Germinal center (tissue), 1 donor: ENCODE measurements around the gene SMIM21.

Experiments used
- DNase-seq: peaks from one replicate; pipeline ENCODE4 v3.0.0; 2012; ENCODE audit warnings: mixed read lengths, low spot score

Gene SMIM21

DNA sequence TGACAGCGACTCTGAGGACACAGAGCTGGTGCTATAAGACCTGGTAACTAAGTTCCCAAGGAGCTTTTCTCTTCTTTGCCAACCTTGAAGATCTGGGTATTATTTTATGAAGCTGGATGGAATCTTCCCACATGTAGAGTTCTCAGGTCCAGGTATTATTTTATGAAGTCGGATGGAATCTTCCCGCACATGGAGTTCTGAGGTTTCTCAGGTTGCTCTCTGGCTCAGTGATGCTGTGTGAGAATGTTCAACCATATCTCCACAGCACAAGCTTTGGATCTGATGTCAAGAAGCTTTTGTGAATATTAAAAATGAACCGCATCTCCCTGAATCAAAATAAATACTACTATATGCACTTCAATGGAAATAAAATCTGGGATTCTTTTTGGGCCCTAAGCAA lies at the start of gene SMIM21:
SMIM21 (minus strand) TSS at position 101 of the 400 bp plus-strand sequence. CDS start 140 bp downstream, outside the sequence.
- DNase-seq = no peak

- no peak for DNase-seq
These were observed 47.7 kb upstream of the SMIM21 start for GRCh38 chr18:75475228-75475627.

DNA sequence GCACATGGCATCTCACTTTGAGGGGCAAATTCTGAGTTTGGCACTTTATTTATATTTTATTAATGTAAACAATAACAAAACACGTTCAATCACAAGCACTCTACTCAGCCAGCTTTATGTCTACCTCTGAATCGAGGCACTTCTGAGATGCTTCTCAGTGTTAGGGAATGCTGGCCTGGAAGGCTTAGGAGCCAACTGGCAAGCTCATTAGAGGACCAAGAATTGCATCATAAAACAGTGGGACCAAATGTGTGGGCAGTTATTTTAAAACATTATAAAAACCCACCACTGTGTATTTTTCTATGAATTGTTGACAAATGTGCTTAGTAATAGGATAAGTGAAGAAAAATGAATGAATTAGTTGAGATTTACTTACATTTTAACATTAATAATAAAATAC lies 46.8 kb upstream of the SMIM21 start:
- no peak for DNase-seq

DNA sequence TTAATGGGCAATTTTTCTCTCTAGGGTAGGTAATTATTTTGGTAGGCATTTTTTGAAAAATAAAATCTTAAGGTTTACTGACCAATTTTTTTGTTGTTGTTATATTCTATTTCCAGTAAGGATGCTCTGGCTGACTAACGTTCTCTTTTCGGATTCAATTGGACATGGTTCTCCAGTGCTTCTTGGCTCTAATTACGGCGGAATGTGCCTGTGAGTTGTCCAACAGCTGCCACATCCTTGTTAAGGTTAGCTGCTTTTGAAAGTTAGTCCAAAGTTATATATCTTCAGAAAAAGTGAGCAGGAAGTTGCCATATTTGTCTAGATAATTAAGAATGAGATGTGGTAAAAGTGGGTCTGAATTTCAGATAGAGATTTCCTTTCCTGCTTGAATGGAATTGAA lies 45.8 kb upstream of the SMIM21 start:
- no peak for DNase-seq

GRCh38 chr18:75472906-75473305 lies 45.4 kb upstream of the SMIM21 start:
- DNase-seq = no peak

DNA sequence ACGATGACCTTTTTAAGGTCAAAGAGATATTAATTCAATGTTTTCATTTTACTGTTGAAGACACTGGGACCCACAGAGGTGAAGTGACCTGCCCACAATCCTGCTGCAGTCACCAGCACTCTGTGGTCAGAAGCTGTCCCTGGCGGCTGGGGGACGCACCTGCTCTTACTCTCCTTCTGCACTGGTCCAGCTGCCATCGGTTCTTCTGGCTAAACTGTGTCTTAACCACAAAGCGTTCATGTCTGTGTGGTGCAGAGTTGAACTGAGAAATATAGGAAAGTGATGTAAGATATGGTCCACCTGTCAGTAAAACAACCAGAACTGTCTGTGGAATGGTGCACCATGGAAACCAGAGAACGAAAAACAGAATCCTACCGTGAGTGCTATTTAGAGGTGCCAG lies 44.9 kb upstream of the SMIM21 start:
- DNase-seq = no peak

GRCh38 chr18:75471850-75472249 lies 44.3 kb upstream of the SMIM21 start:
- no peak for DNase-seq

DNA sequence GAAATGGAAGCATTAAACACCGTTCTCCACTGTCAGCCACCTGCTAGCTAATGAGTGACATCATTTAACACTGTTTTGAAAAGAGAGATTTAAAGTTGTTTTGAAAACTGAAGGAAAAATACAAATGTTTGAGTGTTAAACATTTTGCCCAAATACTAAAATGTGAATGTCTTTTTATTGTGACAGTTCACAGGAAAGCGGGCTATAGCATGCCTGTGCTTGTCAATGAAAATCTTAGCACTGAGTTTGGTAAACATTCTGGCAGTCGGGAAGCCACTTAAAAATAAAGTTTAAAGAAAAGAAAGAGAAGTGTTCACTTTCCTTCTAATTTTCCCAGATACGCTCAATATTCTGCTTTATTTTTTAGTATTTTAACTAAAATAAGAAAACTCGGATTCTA lies 40.3 kb upstream of the SMIM21 start:
- no peak for DNase-seq

DNA sequence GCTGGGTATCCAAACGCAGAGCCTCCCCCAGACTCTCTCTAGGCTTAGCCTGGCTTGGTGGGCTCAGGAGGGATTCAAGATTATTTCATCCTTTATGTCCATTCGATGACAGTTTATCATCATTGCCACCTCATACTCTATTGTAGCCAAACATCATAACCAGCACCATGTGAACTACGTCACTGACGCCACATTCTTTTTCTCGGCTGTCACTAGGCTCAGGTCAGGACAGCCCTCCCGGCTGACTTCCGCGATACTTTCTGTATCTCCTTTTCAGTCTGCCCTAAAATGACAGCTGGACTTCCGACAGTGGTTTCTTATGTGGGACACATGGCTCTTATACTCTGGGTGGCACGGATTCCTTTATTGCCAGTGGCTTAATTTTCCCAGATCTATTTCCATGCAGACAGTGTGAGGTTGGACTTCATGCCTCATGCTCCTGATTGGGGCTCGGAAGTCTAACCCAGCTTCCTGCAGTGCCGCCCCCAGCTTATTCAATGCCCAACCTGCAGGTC lies 39.8 kb upstream of the SMIM21 start:
- no peak for DNase-seq

DNA sequence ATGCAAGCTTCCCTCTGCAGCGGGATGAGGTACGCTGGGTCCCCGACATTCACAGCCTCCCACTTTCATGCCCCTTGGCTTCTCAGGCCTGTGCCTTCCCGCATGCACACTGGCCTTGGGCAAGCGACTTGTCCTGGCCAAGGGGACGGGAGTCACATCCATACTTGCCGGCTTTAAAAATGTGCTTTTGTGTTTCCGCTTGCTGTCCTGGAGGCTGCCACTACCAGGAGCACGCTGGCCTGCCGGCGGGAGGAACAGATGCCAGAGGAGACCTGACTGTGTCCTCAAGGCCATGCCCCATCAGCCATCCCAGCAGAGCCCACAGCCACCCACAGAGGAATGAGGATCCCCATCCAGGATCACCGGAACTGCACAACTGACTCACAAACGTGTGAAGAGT lies 36.9 kb upstream of the SMIM21 start:
- no peak for DNase-seq

- no peak for DNase-seq
These were observed 34.8 kb upstream of the SMIM21 start for GRCh38 chr18:75462178-75462832.

DNA sequence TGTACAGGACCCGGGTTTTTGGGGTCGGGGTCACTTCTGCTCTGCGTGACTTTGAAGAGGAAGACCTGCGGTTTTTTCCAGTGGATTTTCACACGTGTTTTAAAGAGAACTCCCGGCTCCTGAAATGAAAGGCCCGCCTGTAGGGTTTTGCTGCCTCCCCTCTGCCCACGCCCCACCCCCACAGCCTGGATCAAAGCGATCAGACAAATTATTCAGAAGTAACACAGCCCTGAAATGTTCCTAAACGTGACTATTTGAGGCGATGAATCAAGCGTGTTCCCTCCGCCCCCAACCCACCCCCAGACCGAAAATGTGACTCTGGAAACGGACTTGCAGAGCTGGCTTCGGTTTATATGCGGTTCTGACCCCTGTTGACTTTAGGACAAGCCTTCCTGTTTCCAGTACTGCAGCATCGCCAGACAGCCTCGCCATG lies 28.7 kb upstream of the SMIM21 start:
- no peak for DNase-seq

- DNase-seq = no peak
These were observed 28.0 kb upstream of the SMIM21 start for GRCh38 chr18:75455249-75456198.

GRCh38 chr18:75454022-75454795 lies 26.7 kb upstream of the SMIM21 start:
- DNase-seq = no peak

GRCh38 chr18:75450906-75451305 lies 23.4 kb upstream of the SMIM21 start:
- no peak for DNase-seq

- no peak for DNase-seq
These were observed 14.4 kb upstream of the SMIM21 start for GRCh38 chr18:75441896-75442295.

DNA sequence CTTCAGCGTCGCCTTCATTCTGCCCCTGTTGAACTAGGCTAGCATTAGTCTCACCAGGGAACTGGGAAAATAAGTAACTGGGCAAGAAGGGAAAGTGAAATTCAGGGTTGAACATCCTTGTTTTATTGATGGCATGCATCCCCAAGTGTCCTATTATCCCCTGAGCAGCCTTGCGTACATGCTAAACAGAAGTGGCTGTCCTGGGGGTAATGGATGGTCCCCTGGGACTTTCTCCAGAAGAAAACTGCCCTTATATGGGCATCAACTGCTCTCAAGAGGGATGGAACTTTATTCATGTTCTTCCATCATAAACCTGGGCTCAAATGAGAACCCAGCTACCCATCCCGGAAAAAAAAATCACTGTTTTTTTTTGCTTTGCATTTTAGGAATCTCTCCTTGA lies 11.8 kb upstream of the SMIM21 start:
- no peak for DNase-seq

GRCh38 chr18:75438891-75439290 lies 11.4 kb upstream of the SMIM21 start:
- no peak for DNase-seq

DNA sequence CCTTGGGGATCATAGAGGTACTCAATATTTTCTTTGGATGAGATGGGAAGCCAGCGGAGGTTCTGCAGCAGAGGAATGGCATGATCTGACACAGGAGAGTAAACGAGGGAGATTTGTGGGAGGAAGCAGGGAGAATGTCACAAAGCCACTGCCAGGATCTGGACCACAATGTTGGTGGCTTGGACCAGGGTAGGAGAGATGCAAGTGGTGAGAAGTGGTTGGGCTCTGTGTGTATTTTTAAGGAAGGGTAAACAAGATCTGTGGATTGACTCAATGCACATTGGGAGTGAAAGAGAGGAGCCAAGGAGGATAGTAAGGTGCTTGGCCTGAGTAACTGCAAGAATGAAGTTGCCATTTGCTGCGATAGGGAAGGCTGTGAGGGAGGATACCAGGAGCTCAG lies 10.5 kb upstream of the SMIM21 start:
- no peak for DNase-seq

DNA sequence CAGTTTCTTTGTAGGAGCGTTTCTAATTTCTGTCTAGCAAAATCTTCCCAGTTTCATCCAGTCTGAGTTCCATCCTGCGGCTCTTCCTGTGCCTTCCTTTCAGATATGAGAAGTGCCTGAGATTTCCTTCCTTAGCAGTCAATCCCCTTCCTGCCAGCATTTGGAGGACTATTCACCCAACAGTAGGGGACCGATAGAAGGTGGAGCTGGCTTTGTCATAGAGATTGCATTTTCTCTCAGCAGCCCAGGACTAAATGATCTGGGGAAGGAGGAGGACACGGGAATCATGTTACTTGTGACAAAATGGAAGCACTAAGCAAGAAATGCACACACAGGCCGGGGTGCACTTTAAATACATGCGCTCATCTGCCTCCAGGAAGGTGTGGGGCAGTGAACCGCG lies 5.6 kb upstream of the SMIM21 start:
- DNase-seq = no peak

DNA sequence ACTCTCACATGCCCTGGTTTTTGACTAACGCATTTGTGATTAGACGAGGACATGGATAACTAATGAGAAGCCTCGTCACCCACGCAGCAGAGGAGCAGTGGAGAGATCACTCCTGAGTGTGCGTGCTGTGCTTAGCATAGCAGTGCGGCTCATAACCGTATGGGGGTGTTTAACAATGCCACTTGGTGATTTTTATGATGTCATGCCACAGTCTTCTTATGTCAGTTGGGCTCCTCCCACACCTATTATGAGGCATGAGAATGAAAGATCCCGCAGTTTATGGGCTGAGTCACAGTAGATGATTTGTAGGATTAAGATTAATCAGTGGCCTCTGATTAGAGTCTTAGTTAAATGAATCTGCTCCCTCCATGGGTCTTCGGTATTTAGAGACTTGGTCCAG lies 2.5 kb upstream of the SMIM21 start:
- DNase-seq = no peak

GRCh38 chr18:75428490-75428889 lies 987 bp upstream of the SMIM21 start:
- no peak for DNase-seq
